Measurements from ENCODE around the gene CST7. TPM values are rescaled to one million over a fixed set of nuclear protein-coding genes. Genes with fewer than 3 reads are reported as not detected.
A peak's percentile ranks its signal among the peaks of the same experiment; 100 is the strongest.

Gene CST7
- total and polyA plus RNA-seq, 5 donors from 2014 or later, result 30.7 to 208 (median 133) TPM

GRCh38 chr20:24912397-24913075 is 36.5 kb upstream of the CST7 start:
- Histone ChIP-seq H3K27me3 (ENCODE audit: control insufficient read depth, insufficient read depth, low read length) (no peaks in the 10 kb centered on the region), H3K9me3 (ENCODE audit: control insufficient read depth in 2 of 2, low read length in 2 of 2) (no peaks in the 10 kb centered on the region), H3K36me3 (ENCODE audit: control insufficient read depth, insufficient read depth, low read length) (no peaks in the 10 kb centered on the region), H3K4me3 (ENCODE audit: low read depth, low read length) (no peak overlapping the region), H3K4me1 (ENCODE audit: control insufficient read depth, insufficient read depth, low read length, poor library complexity, severe bottlenecking) (no peaks in the 10 kb centered on the region), H3K27ac (ENCODE audit: insufficient read depth, low read length, poor library complexity, severe bottlenecking) (no peak overlapping the region)
- Mint-ChIP-seq H3K9me3 (peaks cover 0 to 7% (median 0%) of the 10 kb centered on the region in 7 donors), H3K27ac (no peak overlapping the region), H3K4me1 (no peaks in the 10 kb centered on the region), H3K27me3 (no peaks in the 10 kb centered on the region), H3K36me3 (no peaks in the 10 kb centered on the region), H3K4me3 (no peak overlapping the region)
- ATAC-seq (ENCODE audit: low read depth in 2 of 2) (no peak), DNase-seq (no peak)

GRCh38 chr20:24913076-24913628 is 35.9 kb upstream of the CST7 start:
- H3K4me1 Mint-ChIP-seq, result no peaks in the 10 kb centered on the region
- H3K9me3 Mint-ChIP-seq, result peaks cover 0 to 2% (median 0%) of the 10 kb centered on the region in 7 donors
- no peak for ATAC-seq (ENCODE audit: low read depth in 2 of 2)
- H3K4me3 Mint-ChIP-seq, result no peak overlapping the region
- H3K36me3 Mint-ChIP-seq, result no peaks in the 10 kb centered on the region
- Histone ChIP-seq H3K9me3 (ENCODE audit: control insufficient read depth in 2 of 2, low read length in 2 of 2) (no peaks in the 10 kb centered on the region), H3K27me3 (ENCODE audit: control insufficient read depth, insufficient read depth, low read length) (no peaks in the 10 kb centered on the region), H3K36me3 (ENCODE audit: control insufficient read depth, insufficient read depth, low read length) (no peaks in the 10 kb centered on the region), H3K4me3 (ENCODE audit: low read depth, low read length) (no peak overlapping the region), H3K4me1 (ENCODE audit: control insufficient read depth, insufficient read depth, low read length, poor library complexity, severe bottlenecking) (peaks cover 2% of the 10 kb centered on the region), H3K27ac (ENCODE audit: insufficient read depth, low read length, poor library complexity, severe bottlenecking) (no peak overlapping the region)
- no peaks in the 10 kb centered on the region for H3K27me3 Mint-ChIP-seq
- no peak overlapping the region for H3K27ac Mint-ChIP-seq
- no peak for DNase-seq

- H3K4me1 Mint-ChIP-seq, result peaks cover 0 to 5% (median 0%) of the 10 kb centered on the region in 4 donors
- Histone ChIP-seq H3K36me3 (ENCODE audit: control insufficient read depth, insufficient read depth, low read length) (no peaks in the 10 kb centered on the region), H3K27me3 (ENCODE audit: control insufficient read depth, insufficient read depth, low read length) (no peaks in the 10 kb centered on the region), H3K4me1 (ENCODE audit: control insufficient read depth, insufficient read depth, low read length, poor library complexity, severe bottlenecking) (peaks cover 4% of the 10 kb centered on the region), H3K4me3 (ENCODE audit: low read depth, low read length) (no peak overlapping the region), H3K27ac (ENCODE audit: insufficient read depth, low read length, poor library complexity, severe bottlenecking) (no peak overlapping the region), H3K9me3 (ENCODE audit: control insufficient read depth in 2 of 2, low read length in 2 of 2) (no peaks in the 10 kb centered on the region)
- H3K4me3 Mint-ChIP-seq, result no peak overlapping the region
- no peak overlapping the region for H3K27ac Mint-ChIP-seq
- H3K9me3 Mint-ChIP-seq, result peaks cover 0 to 2% (median 0%) of the 10 kb centered on the region in 7 donors
- ATAC-seq (ENCODE audit: low read depth in 2 of 2) (no peak), DNase-seq (no peak)
- no peaks in the 10 kb centered on the region for H3K36me3 Mint-ChIP-seq
- peaks cover 7% of the 10 kb centered on the region for H3K27me3 Mint-ChIP-seq
Measured at GRCh38 chr20:24914388-24915241, 34.5 kb upstream of the CST7 start.

GRCh38 chr20:24915440-24915839 is 33.6 kb upstream of the CST7 start:
- H3K4me3 ChIP-seq (ENCODE audit: low read depth, low read length), result no peak overlapping the region
- Mint-ChIP-seq H3K4me3 (no peak overlapping the region), H3K36me3 (peaks cover 3% of the 10 kb centered on the region), H3K4me1 (peaks cover 0 to 5% (median 0%) of the 10 kb centered on the region in 4 donors), H3K27ac (no peak overlapping the region), H3K9me3 (peaks cover 0 to 2% (median 0%) of the 10 kb centered on the region in 7 donors), H3K27me3 (peaks cover 7% of the 10 kb centered on the region)
- no peak overlapping the region for H3K27ac ChIP-seq (ENCODE audit: insufficient read depth, low read length, poor library complexity, severe bottlenecking)
- H3K36me3 ChIP-seq (ENCODE audit: control insufficient read depth, insufficient read depth, low read length), result no peaks in the 10 kb centered on the region
- no peaks in the 10 kb centered on the region for H3K9me3 ChIP-seq (ENCODE audit: control insufficient read depth in 2 of 2, low read length in 2 of 2)
- peaks cover 4% of the 10 kb centered on the region for H3K4me1 ChIP-seq (ENCODE audit: control insufficient read depth, insufficient read depth, low read length, poor library complexity, severe bottlenecking)
- DNase-seq (no peak), ATAC-seq (ENCODE audit: low read depth in 2 of 2) (no peak)
- H3K27me3 ChIP-seq (ENCODE audit: control insufficient read depth, insufficient read depth, low read length), result no peaks in the 10 kb centered on the region

- Mint-ChIP-seq H3K9me3 (peaks cover 0 to 2% (median 0%) of the 10 kb centered on the region in 7 donors), H3K27ac (no peak overlapping the region), H3K4me3 (no peak overlapping the region), H3K36me3 (peaks cover 3% of the 10 kb centered on the region), H3K27me3 (peaks cover 7% of the 10 kb centered on the region), H3K4me1 (peaks cover 0 to 5% (median 0%) of the 10 kb centered on the region in 4 donors)
- ATAC-seq (ENCODE audit: low read depth in 2 of 2), result peak in 1 of 2 donors; percentile 11
- no peak for DNase-seq
- no peaks in the 10 kb centered on the region for H3K9me3 ChIP-seq (ENCODE audit: control insufficient read depth in 2 of 2, low read length in 2 of 2)
- no peaks in the 10 kb centered on the region for H3K27me3 ChIP-seq (ENCODE audit: control insufficient read depth, insufficient read depth, low read length)
- H3K27ac ChIP-seq (ENCODE audit: insufficient read depth, low read length, poor library complexity, severe bottlenecking), result no peak overlapping the region
- H3K4me1 ChIP-seq (ENCODE audit: control insufficient read depth, insufficient read depth, low read length, poor library complexity, severe bottlenecking), result peaks cover 4% of the 10 kb centered on the region
- H3K36me3 ChIP-seq (ENCODE audit: control insufficient read depth, insufficient read depth, low read length), result no peaks in the 10 kb centered on the region
- H3K4me3 ChIP-seq (ENCODE audit: low read depth, low read length), result no peak overlapping the region
Measured at GRCh38 chr20:24915892-24916291, 33.2 kb upstream of the CST7 start.

GRCh38 chr20:24916412-24916811 is 32.7 kb upstream of the CST7 start:
- Mint-ChIP-seq H3K4me1 (peaks cover 0 to 5% (median 0%) of the 10 kb centered on the region in 4 donors), H3K9me3 (peaks cover 0 to 2% (median 0%) of the 10 kb centered on the region in 7 donors), H3K36me3 (peaks cover 3% of the 10 kb centered on the region), H3K27me3 (peaks cover 7% of the 10 kb centered on the region), H3K27ac (no peak overlapping the region), H3K4me3 (no peak overlapping the region)
- H3K9me3 ChIP-seq (ENCODE audit: control insufficient read depth in 2 of 2, low read length in 2 of 2), result no peaks in the 10 kb centered on the region
- H3K27me3 ChIP-seq (ENCODE audit: control insufficient read depth, insufficient read depth, low read length), result no peaks in the 10 kb centered on the region
- peaks cover 4% of the 10 kb centered on the region for H3K4me1 ChIP-seq (ENCODE audit: control insufficient read depth, insufficient read depth, low read length, poor library complexity, severe bottlenecking)
- no peak overlapping the region for H3K27ac ChIP-seq (ENCODE audit: insufficient read depth, low read length, poor library complexity, severe bottlenecking)
- ATAC-seq (ENCODE audit: low read depth in 2 of 2), result no peak
- DNase-seq, result no peak
- H3K36me3 ChIP-seq (ENCODE audit: control insufficient read depth, insufficient read depth, low read length), result no peaks in the 10 kb centered on the region
- H3K4me3 ChIP-seq (ENCODE audit: low read depth, low read length), result no peak overlapping the region

- Histone ChIP-seq H3K9me3 (ENCODE audit: control insufficient read depth in 2 of 2, low read length in 2 of 2) (no peaks in the 10 kb centered on the region), H3K4me1 (ENCODE audit: control insufficient read depth, insufficient read depth, low read length, poor library complexity, severe bottlenecking) (peaks cover 4% of the 10 kb centered on the region), H3K4me3 (ENCODE audit: low read depth, low read length) (no peak overlapping the region), H3K36me3 (ENCODE audit: control insufficient read depth, insufficient read depth, low read length) (no peaks in the 10 kb centered on the region), H3K27ac (ENCODE audit: insufficient read depth, low read length, poor library complexity, severe bottlenecking) (no peak overlapping the region), H3K27me3 (ENCODE audit: control insufficient read depth, insufficient read depth, low read length) (no peaks in the 10 kb centered on the region)
- Mint-ChIP-seq H3K9me3 (peaks cover 0 to 4% (median 0%) of the 10 kb centered on the region in 7 donors), H3K4me1 (peaks cover 0 to 5% (median 0%) of the 10 kb centered on the region in 4 donors), H3K27ac (no peak overlapping the region), H3K36me3 (peaks cover 3% of the 10 kb centered on the region), H3K27me3 (peaks cover 7% of the 10 kb centered on the region), H3K4me3 (no peak overlapping the region)
- no peak for ATAC-seq (ENCODE audit: low read depth in 2 of 2)
- DNase-seq, result no peak
Measured at GRCh38 chr20:24917056-24917455, 32.0 kb upstream of the CST7 start.
